PC-9 (cell line): Measurements from ENCODE around the gene POU2AF1.

Experiments
- EZH2 ChIP-seq: fragments of 200-600 bp; sonication (generic); IDR thresholded peaks from 2 replicates; pipeline ENCODE4 v1.8.0; 2017; ENCODE audit warnings: antibody characterized with exemption, low read depth
- TF ChIP-seq, protein P1 (sequence below): fragments of 200-600 bp; sonication (generic); conservative IDR thresholded peaks from 2 replicates; pipeline ENCODE4 v1.6.1; 2017; ENCODE audit warnings: mixed run types, antibody characterized with exemption, mild to moderate bottlenecking, moderate library complexity

- TF ChIP-seq, protein P1, sequence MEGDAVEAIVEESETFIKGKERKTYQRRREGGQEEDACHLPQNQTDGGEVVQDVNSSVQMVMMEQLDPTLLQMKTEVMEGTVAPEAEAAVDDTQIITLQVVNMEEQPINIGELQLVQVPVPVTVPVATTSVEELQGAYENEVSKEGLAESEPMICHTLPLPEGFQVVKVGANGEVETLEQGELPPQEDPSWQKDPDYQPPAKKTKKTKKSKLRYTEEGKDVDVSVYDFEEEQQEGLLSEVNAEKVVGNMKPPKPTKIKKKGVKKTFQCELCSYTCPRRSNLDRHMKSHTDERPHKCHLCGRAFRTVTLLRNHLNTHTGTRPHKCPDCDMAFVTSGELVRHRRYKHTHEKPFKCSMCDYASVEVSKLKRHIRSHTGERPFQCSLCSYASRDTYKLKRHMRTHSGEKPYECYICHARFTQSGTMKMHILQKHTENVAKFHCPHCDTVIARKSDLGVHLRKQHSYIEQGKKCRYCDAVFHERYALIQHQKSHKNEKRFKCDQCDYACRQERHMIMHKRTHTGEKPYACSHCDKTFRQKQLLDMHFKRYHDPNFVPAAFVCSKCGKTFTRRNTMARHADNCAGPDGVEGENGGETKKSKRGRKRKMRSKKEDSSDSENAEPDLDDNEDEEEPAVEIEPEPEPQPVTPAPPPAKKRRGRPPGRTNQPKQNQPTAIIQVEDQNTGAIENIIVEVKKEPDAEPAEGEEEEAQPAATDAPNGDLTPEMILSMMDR: no peak
- no peak for TF ChIP-seq EZH2
Observed at GRCh38 chr11:111365722-111366559, 13.1 kb downstream of the POU2AF1 start.
